ENCODE data around the gene PODXL.

Gene PODXL

GRCh38 chr7:131455546-131455945 is 100.9 kb downstream of the PODXL start:
- Histone ChIP-seq H3K4me1 (ENCODE audit: control insufficient read depth in 1 of 2, insufficient read depth in 2 of 2, low read length in 2 of 2) (no peaks in the 10 kb centered on the region), H3K9me3 (ENCODE audit: control insufficient read depth in 1 of 2, low read length in 2 of 2) (no peaks in the 10 kb centered on the region), H3K9ac (ENCODE audit: low read depth in 1 of 2, low read length in 2 of 2) (no peak overlapping the region), H3K36me3 (ENCODE audit: control insufficient read depth in 1 of 2, insufficient read depth in 2 of 2, low read length in 2 of 2) (peaks cover 3 to 4% of the 10 kb centered on the region in 2 donors), H3K27me3 (ENCODE audit: control insufficient read depth in 1 of 2, insufficient read depth in 2 of 2, low read length in 2 of 2) (no peaks in the 10 kb centered on the region), H3K27ac (ENCODE audit: low read depth, low read length) (no peak overlapping the region), H3K4me3 (ENCODE audit: low read depth in 1 of 2, low read length in 2 of 2) (no peak overlapping the region)

DNA sequence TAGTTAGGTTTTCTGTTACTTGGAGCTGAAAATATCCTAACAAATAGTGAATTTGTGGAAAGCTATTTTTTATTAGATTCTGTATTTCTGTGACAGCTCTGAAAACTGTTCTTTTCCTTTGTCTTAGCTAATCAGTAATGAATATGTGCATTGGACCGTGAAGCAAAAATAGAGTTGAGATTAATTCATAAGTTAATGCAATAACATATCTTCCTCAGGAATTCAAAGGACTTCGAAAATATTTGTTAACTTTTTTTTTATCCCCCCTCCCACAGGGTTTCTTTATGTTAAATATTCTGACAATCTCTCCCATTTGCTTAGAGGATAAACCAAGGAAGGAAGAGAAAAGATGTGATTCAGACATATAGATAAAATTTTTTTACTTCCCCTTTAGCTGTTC is 101.4 kb downstream of the PODXL start:
- H3K27me3 ChIP-seq (ENCODE audit: control insufficient read depth in 1 of 2, insufficient read depth in 2 of 2, low read length in 2 of 2) = no peaks in the 10 kb centered on the region
- H3K36me3 ChIP-seq (ENCODE audit: control insufficient read depth in 1 of 2, insufficient read depth in 2 of 2, low read length in 2 of 2) = peaks cover 1 to 5% of the 10 kb centered on the region in 2 donors
- no peak overlapping the region for H3K4me3 ChIP-seq (ENCODE audit: low read depth in 1 of 2, low read length in 2 of 2)
- H3K4me1 ChIP-seq (ENCODE audit: control insufficient read depth in 1 of 2, insufficient read depth in 2 of 2, low read length in 2 of 2) = no peaks in the 10 kb centered on the region
- no peak overlapping the region for H3K27ac ChIP-seq (ENCODE audit: low read depth, low read length)
- no peaks in the 10 kb centered on the region for H3K9me3 ChIP-seq (ENCODE audit: control insufficient read depth in 1 of 2, low read length in 2 of 2)
- H3K9ac ChIP-seq (ENCODE audit: low read depth in 1 of 2, low read length in 2 of 2) = no peak overlapping the region

- Histone ChIP-seq H3K36me3 (ENCODE audit: control insufficient read depth in 1 of 2, insufficient read depth in 2 of 2, low read length in 2 of 2) (peaks cover 5 to 10% of the 10 kb centered on the region in 2 donors), H3K9ac (ENCODE audit: low read depth in 1 of 2, low read length in 2 of 2) (no peak overlapping the region)
Observed at GRCh38 chr7:131454498-131454897, 101.9 kb downstream of the PODXL start.

More at GRCh38 chr7:131454498-131454897, 101.9 kb downstream of the PODXL start:
- no peak overlapping the region for H3K4me3 ChIP-seq (ENCODE audit: low read depth in 1 of 2, low read length in 2 of 2)
- no peaks in the 10 kb centered on the region for H3K27me3 ChIP-seq (ENCODE audit: control insufficient read depth in 1 of 2, insufficient read depth in 2 of 2, low read length in 2 of 2)
- no peak overlapping the region for H3K27ac ChIP-seq (ENCODE audit: low read depth, low read length)
- no peaks in the 10 kb centered on the region for H3K9me3 ChIP-seq (ENCODE audit: control insufficient read depth in 1 of 2, low read length in 2 of 2)
- H3K4me1 ChIP-seq (ENCODE audit: control insufficient read depth in 1 of 2, insufficient read depth in 2 of 2, low read length in 2 of 2) = no peaks in the 10 kb centered on the region

Data from duodenal mucosa (tissue), 2 donors.